Measurements from ENCODE around the gene LYZL4. TPM values are rescaled to one million over a fixed set of nuclear protein-coding genes. Genes with fewer than 3 reads are reported as not detected.

LYZL4 gene
- total and polyA plus RNA-seq, 2 of the 4 experiments (the other 2 are of a cell fraction) = not detected

GRCh38 chr3:42387802-42388651 is 22.4 kb downstream of the LYZL4 start:
- Histone ChIP-seq H3K4ac (ENCODE audit: low read depth, low read length) (no peak overlapping the region), H3K36me3 (ENCODE audit: control insufficient read depth, insufficient read depth, low read length) (no peaks in the 10 kb centered on the region), H2AK9ac (replicated peaks; ENCODE audit: low read depth, low read length, poor library complexity) (no peak overlapping the region), H3K9ac (ENCODE audit: low read depth, low read length) (no peak overlapping the region), H2BK5ac (ENCODE audit: low read depth, low read length, poor library complexity, severe bottlenecking) (no peak overlapping the region), H3K27me3 (ENCODE audit: control insufficient read depth, insufficient read depth, low read length) (no peaks in the 10 kb centered on the region), H4K20me1 (ENCODE audit: insufficient read depth, low read length) (no peaks in the 10 kb centered on the region), H4K91ac (ENCODE audit: insufficient read depth, low read depth, low read length) (no peak overlapping the region), H2BK15ac (ENCODE audit: low read depth, low read length) (no peak overlapping the region), H2BK120ac (ENCODE audit: low read depth, low read length) (no peak overlapping the region), H3K27ac (ENCODE audit: insufficient read depth, low read length) (no peak overlapping the region), H3K23ac (ENCODE audit: low read depth, low read length) (no peak overlapping the region), H3K9me1 (ENCODE audit: insufficient read depth, low read length) (no peaks in the 10 kb centered on the region; the same call in 1 of the 2 replicates), H3K56ac (ENCODE audit: extremely low read depth, insufficient read depth, low read length) (no peak overlapping the region), H2AFZ (replicated peaks; ENCODE audit: low read length, poor library complexity) (no peak overlapping the region), H3K18ac (ENCODE audit: low read depth, low read length) (no peak overlapping the region), H3K4me2 (ENCODE audit: low read depth, low read length) (no peak overlapping the region), H4K8ac (ENCODE audit: low read depth in 2 of 2, low read length in 2 of 2) (no peak overlapping the region), H2BK20ac (ENCODE audit: low read depth, low read length) (no peak overlapping the region), H3K4me3 (ENCODE audit: insufficient read depth, low read depth, low read length) (no peak overlapping the region), H2AK5ac (ENCODE audit: low read depth, low read length) (no peak overlapping the region), H4K5ac (ENCODE audit: low read depth, low read length) (no peak overlapping the region), H3K4me1 (ENCODE audit: control insufficient read depth, insufficient read depth, low read length) (no peaks in the 10 kb centered on the region), H3K79me1 (ENCODE audit: low read depth in 1 of 2, low read length in 2 of 2) (no peaks in the 10 kb centered on the region), H3K14ac (replicated peaks; ENCODE audit: low read depth, low read length) (no peak overlapping the region), H3K9me3 (ENCODE audit: control insufficient read depth, insufficient read depth, low read length) (no peaks in the 10 kb centered on the region)
- no peak for DNase-seq
- intact Hi-C loops (cut with micrococcal nuclease) = no loop called here
- TF ChIP-seq BHLHE40 (IDR thresholded peaks at IDR 0.05; ENCODE audit: low read depth, low read length) (no peak), RAD21 (IDR thresholded peaks at IDR 0.05; ENCODE audit: low read length) (no peak), MAZ (IDR thresholded peaks at IDR 0.05; ENCODE audit: borderline replicate concordance, low read depth, low read length) (no peak), CEBPB (IDR thresholded peaks at IDR 0.05; ENCODE audit: low read depth, low read length) (no peak), FOS (IDR thresholded peaks at IDR 0.05; ENCODE audit: low read depth, low read length) (no peak), RFX5 (IDR thresholded peaks at IDR 0.05; ENCODE audit: low read depth, low read length) (no peak), MXI1 (IDR thresholded peaks at IDR 0.05; ENCODE audit: borderline replicate concordance, low read depth, low read length) (no peak), ELK1 (IDR thresholded peaks at IDR 0.05; ENCODE audit: borderline replicate concordance, low read depth, low read length) (no peak), RCOR1 (IDR thresholded peaks at IDR 0.05; ENCODE audit: insufficient replicate concordance, low read length) (no peak), CHD1 (IDR thresholded peaks at IDR 0.05; ENCODE audit: low read depth, low read length) (no peak), NFE2L2 (IDR thresholded peaks at IDR 0.05; ENCODE audit: low read depth, low read length) (no peak), USF2 (IDR thresholded peaks at IDR 0.05; ENCODE audit: low read depth, low read length) (no peak)
- no TSS peak for BruUV-seq (replicated peaks)
- ChIA-PET POLR2A (ENCODE audit: unreplicated experiment) (no interaction called here), CTCF (no interaction called here)
- WGBS, 2 experiments (ENCODE audit: extremely low coverage in 2 of 2, insufficient read length in 1 of 2) = 29% methylated on average over 1 of the region's 10 CpGs; no CpG with 5 or more reads in 1 of the 2 experiments
- in situ Hi-C loops (cut with MboI; ENCODE audit: low sequenced_read_pairs) = no loop called here
- ATAC-seq (ENCODE audit: low read depth) = no peak
- dilution Hi-C loops (cut with HindIII; ENCODE audit: low sequenced_read_pairs, unreplicated experiment) = no loop called here

All from IMR-90 (cell line).